Astrocyte (in vitro differentiated cells and primary cell): Measurements from ENCODE around the gene STK11IP. TPM values are rescaled to one million over a fixed set of nuclear protein-coding genes. Genes with fewer than 3 reads are reported as not detected.

ENCODE experiments used
- DNase-seq: peaks from one replicate; pipeline ENCODE4 v3.0.0-alpha.2; 2010; ENCODE audit warnings: low read depth
- FAIRE-seq: peaks from 2 replicates; lab custom pipeline; 2011; peaks lifted over from hg19 to GRCh38; lab: Jason Lieb, UNC
- H2AFZ ChIP-seq: 2 replicates; pipeline ENCODE4 v1.6.0; 2012; ENCODE audit warnings: low read depth, low read length, inconsistent platforms
- H3K27ac ChIP-seq: 2 replicates; pipeline ENCODE4 v1.5.1; 2011; ENCODE audit warnings: low read depth, low read length, inconsistent platforms
- H3K27me3 ChIP-seq: 2 replicates; pipeline ENCODE4 v1.6.0; 2011; ENCODE audit warnings: low read length, inconsistent platforms; ENCODE audit not compliant: insufficient read depth
- H3K36me3 ChIP-seq: 2 replicates; pipeline ENCODE4 v1.5.1; 2011; ENCODE audit warnings: low read length, inconsistent platforms; ENCODE audit not compliant: insufficient read depth
- H3K4me1 ChIP-seq: 2 replicates; pipeline ENCODE4 v1.5.1; 2011; ENCODE audit warnings: low read length, inconsistent platforms; ENCODE audit not compliant: insufficient read depth
- H3K4me2 ChIP-seq: 2 replicates; pipeline ENCODE4 v1.6.0; 2012; ENCODE audit warnings: low read length, inconsistent platforms
- H3K4me3 ChIP-seq: 2 replicates; pipeline ENCODE4 v1.5.1; 2011; ENCODE audit warnings: low read depth, mild to moderate bottlenecking, low read length, inconsistent platforms; ENCODE audit not compliant: insufficient read depth
- H3K79me2 ChIP-seq: 2 replicates; pipeline ENCODE4 v1.6.0; 2012; ENCODE audit warnings: mild to moderate bottlenecking, low read length, inconsistent platforms; ENCODE audit not compliant: insufficient read depth
- H3K9ac ChIP-seq: 2 replicates; pipeline ENCODE4 v1.6.0; 2012; ENCODE audit warnings: mild to moderate bottlenecking, low read length, inconsistent platforms
- H3K9me3 ChIP-seq: 2 replicates; pipeline ENCODE4 v1.5.1; 2012; ENCODE audit warnings: low read depth, mild to moderate bottlenecking, low read length, inconsistent platforms; ENCODE audit not compliant: insufficient read depth
- H4K20me1 ChIP-seq: 2 replicates; pipeline ENCODE4 v1.6.0; 2012; ENCODE audit warnings: low read length, inconsistent platforms; ENCODE audit not compliant: insufficient read depth
- H3K27ac Mint-ChIP-seq: one replicate; pipeline ENCODE4 v1.8.0; 2021; ENCODE audit warnings: mild to moderate bottlenecking, mixed read lengths; ENCODE audit not compliant: unreplicated experiment
- H3K27me3 Mint-ChIP-seq: one replicate; pipeline ENCODE4 v1.8.0; 2021; ENCODE audit warnings: low read depth, mixed read lengths; ENCODE audit not compliant: unreplicated experiment
- H3K36me3 Mint-ChIP-seq: one replicate; pipeline ENCODE4 v1.8.0; 2021; ENCODE audit warnings: low read depth, mixed read lengths; ENCODE audit not compliant: unreplicated experiment
- H3K4me1 Mint-ChIP-seq: one replicate; pipeline ENCODE4 v1.8.0; 2021; ENCODE audit warnings: low read depth, mixed read lengths; ENCODE audit not compliant: unreplicated experiment
- H3K4me3 Mint-ChIP-seq: one replicate; pipeline ENCODE4 v1.8.0; 2021; ENCODE audit warnings: mild to moderate bottlenecking, moderate library complexity, mixed read lengths; ENCODE audit not compliant: unreplicated experiment
- H3K9me3 Mint-ChIP-seq: one replicate; pipeline ENCODE4 v1.8.0; 2021; ENCODE audit warnings: mild to moderate bottlenecking, mixed read lengths; ENCODE audit not compliant: unreplicated experiment
- CTCF ChIP-seq: IDR thresholded peaks from 2 replicates; pipeline ENCODE4 v1.5.1; 2011; ENCODE audit warnings: low read depth, mild to moderate bottlenecking, inconsistent platforms, low read length, moderate library complexity; ENCODE audit not compliant: insufficient read depth
- EZH2 ChIP-seq: IDR thresholded peaks from 2 replicates; pipeline ENCODE4 v1.6.1; 2012; ENCODE audit warnings: mild to moderate bottlenecking, low read length, inconsistent platforms; ENCODE audit not compliant: insufficient read depth
- total RNA-seq: library from RNA; stranded (reverse); gene quantifications from 2 replicates; pipeline ENCODE4 v1.2.1, GENCODE V29; 2021

STK11IP gene
- total RNA-seq, 1 donor from 2014 or later = 24.9 TPM

DNA sequence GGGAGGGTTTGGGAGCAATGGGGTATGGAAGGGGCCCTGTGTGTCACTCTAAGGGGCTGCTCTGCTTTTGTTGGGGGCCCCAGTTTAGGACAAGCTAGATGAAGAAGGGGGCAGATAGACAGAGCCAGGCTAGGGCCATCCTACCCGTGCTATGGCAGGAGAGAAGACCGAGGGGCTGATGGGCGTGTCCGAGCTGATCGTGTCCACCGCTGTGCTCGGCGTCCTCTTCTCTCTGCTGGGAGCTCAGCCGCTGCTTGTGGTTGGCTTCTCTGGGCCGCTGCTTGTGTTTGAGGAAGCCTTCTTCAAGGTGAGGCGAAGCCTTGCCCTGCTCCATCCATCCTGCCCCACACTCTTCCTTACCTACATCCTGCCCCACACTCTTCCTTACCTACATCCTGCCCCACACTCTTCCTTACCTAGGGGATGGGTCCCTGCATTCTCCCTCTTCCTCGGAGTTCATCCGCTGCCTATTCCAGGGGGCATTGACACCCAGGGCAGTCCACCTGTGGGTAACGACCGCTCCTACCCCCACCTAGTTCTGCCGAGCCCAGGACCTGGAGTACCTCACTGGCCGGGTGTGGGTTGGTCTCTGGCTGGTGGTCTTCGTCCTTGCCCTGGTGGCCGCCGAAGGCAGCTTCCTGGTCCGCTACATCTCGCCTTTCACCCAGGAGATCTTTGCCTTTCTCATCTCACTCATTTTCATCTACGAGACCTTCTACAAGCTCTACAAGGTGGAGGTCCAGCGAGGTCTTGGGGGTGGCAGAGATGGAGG, 38.7 kb downstream of the STK11IP start:
- Histone ChIP-seq H3K36me3 (no peaks in the 10 kb centered on the region), H2AFZ (no peak overlapping the region), H3K27ac (no peak overlapping the region), H3K4me2 (no peak overlapping the region), H3K9me3 (no peaks in the 10 kb centered on the region), H3K9ac (no peak overlapping the region), H3K4me1 (no peaks in the 10 kb centered on the region), H3K27me3 (no peaks in the 10 kb centered on the region), H4K20me1 (no peaks in the 10 kb centered on the region), H3K79me2 (no peaks in the 10 kb centered on the region), H3K4me3 (no peak overlapping the region)
- Mint-ChIP-seq H3K27me3 (peaks cover 12% of the 10 kb centered on the region), H3K36me3 (peaks cover 35% of the 10 kb centered on the region), H3K9me3 (no peaks in the 10 kb centered on the region), H3K4me3 (no peak overlapping the region), H3K27ac (no peak overlapping the region), H3K4me1 (no peaks in the 10 kb centered on the region)
- no peak for DNase-seq
- FAIRE-seq = no peak
- TF ChIP-seq EZH2 (no peak), CTCF (no peak)

DNA sequence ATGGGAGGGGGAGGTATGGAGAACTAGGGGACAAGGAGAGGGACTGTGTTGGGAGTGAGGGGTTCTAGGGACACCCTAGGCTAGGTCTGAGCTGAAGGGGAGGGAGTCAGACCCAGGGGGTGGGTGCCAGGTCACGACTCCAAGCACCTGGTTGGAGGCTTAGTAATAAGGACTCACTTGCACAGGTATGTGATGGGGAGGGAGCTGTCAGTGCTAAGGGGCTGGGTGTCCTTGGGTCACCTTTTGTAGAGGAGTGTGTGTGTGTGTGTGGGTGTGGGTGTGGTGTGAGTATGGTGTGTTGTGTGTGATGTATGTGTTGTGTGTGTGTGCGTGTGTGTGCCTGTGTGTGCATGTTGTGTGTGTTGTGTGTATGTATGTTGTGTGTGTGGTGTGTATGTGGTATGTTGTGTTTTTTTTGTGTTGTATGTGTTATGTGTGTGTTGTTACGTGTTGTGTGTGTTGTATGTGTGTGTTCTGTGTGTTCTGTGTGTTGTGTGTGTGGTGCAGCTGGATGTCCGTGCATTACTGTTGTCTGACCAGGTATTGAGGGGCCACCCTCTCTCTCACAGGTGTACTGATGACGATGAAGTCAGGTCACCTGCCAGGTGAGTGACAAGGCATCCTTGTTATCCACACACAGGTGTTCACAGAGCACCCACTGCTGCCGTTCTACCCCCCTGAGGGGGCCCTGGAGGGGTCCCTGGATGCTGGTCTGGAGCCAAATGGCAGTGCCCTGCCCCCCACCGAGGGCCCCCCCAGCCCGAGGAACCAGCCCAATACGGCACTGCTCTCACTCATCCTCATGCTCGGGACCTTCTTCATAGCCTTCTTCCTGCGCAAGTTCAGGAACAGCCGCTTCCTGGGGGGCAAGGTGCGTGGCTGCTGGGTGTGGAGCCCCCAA, 39.5 kb downstream of the STK11IP start:
- no peak overlapping the region for H3K27ac Mint-ChIP-seq
- H3K9ac ChIP-seq = no peak overlapping the region
- H3K36me3 ChIP-seq = peaks cover 4% of the 10 kb centered on the region
- no peaks in the 10 kb centered on the region for H4K20me1 ChIP-seq
- H3K36me3 Mint-ChIP-seq = peaks cover 31% of the 10 kb centered on the region
- no peak overlapping the region for H3K4me2 ChIP-seq
- DNase-seq (no peak), FAIRE-seq (peak; percentile 17)
- H3K9me3 ChIP-seq = no peaks in the 10 kb centered on the region
- H3K9me3 Mint-ChIP-seq = no peaks in the 10 kb centered on the region
- H3K4me1 Mint-ChIP-seq = no peaks in the 10 kb centered on the region
- H3K79me2 ChIP-seq = no peaks in the 10 kb centered on the region
- H3K27me3 Mint-ChIP-seq = peaks cover 8% of the 10 kb centered on the region
- TF ChIP-seq CTCF (no peak), EZH2 (no peak)
- no peak overlapping the region for H3K4me3 Mint-ChIP-seq
- H3K4me1 ChIP-seq = no peaks in the 10 kb centered on the region
- no peaks in the 10 kb centered on the region for H3K27me3 ChIP-seq
- H2AFZ ChIP-seq = no peak overlapping the region
- H3K27ac ChIP-seq = no peak overlapping the region
- H3K4me3 ChIP-seq = no peak overlapping the region
